ENCODE measurements around the gene ADAMTSL3.
"Not testable (repeated sequence)": the region's sequence is repeated elsewhere in the genome, so short reads cannot be mapped to it uniquely, and the experiment has no call there.

Gene ADAMTSL3

GRCh38 chr15:83930392-83931212, 276.7 kb downstream of the ADAMTSL3 start:
- no peak for DNase-seq

GRCh38 chr15:83935774-83936173, 281.9 kb downstream of the ADAMTSL3 start:
- DNase-seq, result no peak

GRCh38 chr15:83940136-83940535, 286.2 kb downstream of the ADAMTSL3 start:
- DNase-seq, result no peak

GRCh38 chr15:83943043-83943442, 289.1 kb downstream of the ADAMTSL3 start:
- no peak for DNase-seq

GRCh38 chr15:83943849-83944404, 290.0 kb downstream of the ADAMTSL3 start:
- no peak for DNase-seq

GRCh38 chr15:83947156-83947555, 293.2 kb downstream of the ADAMTSL3 start:
- no peak for DNase-seq

GRCh38 chr15:83954506-83954905, 300.6 kb downstream of the ADAMTSL3 start:
- DNase-seq, result no peak

- no peak for DNase-seq
These were observed 301.9 kb downstream of the ADAMTSL3 start for GRCh38 chr15:83955806-83956265.

GRCh38 chr15:83956887-83957286, 303.0 kb downstream of the ADAMTSL3 start:
- DNase-seq, result no peak

GRCh38 chr15:83959477-83959876, 305.6 kb downstream of the ADAMTSL3 start:
- no peak for DNase-seq

GRCh38 chr15:83960192-83960829, 306.4 kb downstream of the ADAMTSL3 start:
- DNase-seq, result no peak

GRCh38 chr15:83961311-83961710, 307.4 kb downstream of the ADAMTSL3 start:
- no peak for DNase-seq

GRCh38 chr15:83964967-83965366, 311.0 kb downstream of the ADAMTSL3 start:
- not testable (repeated sequence) for DNase-seq

- DNase-seq, result no peak
These were observed 316.5 kb downstream of the ADAMTSL3 start for GRCh38 chr15:83970295-83970890.

- DNase-seq, result no peak
These were observed 318.1 kb downstream of the ADAMTSL3 start for GRCh38 chr15:83971992-83972391.

- no peak for DNase-seq
These were observed 319.9 kb downstream of the ADAMTSL3 start for GRCh38 chr15:83973816-83974215.

- DNase-seq, result peak; percentile 56
These were observed 324.1 kb downstream of the ADAMTSL3 start for GRCh38 chr15:83977992-83978391.

GRCh38 chr15:83978588-83978987, 324.7 kb downstream of the ADAMTSL3 start:
- peak; percentile 27 for DNase-seq

GRCh38 chr15:83980637-83981036, 326.7 kb downstream of the ADAMTSL3 start:
- no peak for DNase-seq

- DNase-seq, result no peak
These were observed 328.8 kb downstream of the ADAMTSL3 start for GRCh38 chr15:83982748-83983147.

- no peak for DNase-seq
These were observed 329.9 kb downstream of the ADAMTSL3 start for GRCh38 chr15:83983634-83984458.

- no peak for DNase-seq
These were observed 330.7 kb downstream of the ADAMTSL3 start for GRCh38 chr15:83984601-83985000.

GRCh38 chr15:83991163-83991562, 337.2 kb downstream of the ADAMTSL3 start:
- DNase-seq, result no peak

All from DMS 273 treated with DMSO at 0.1 percent for 48 hours (cell line).